ENCODE measurements around the gene FOXC1.

- TF ChIP-seq POLR2A (IDR thresholded peaks at IDR 0.05) (no peak), CTCF (IDR thresholded peaks at IDR 0.05 in 4 of 5, conservative IDR thresholded peaks at IDR 0.05 in 1 of 5) (no peak)
Observed at GRCh38 chr6:1599469-1599868, 10.2 kb upstream of the FOXC1 start.
